GM12872 (cell line): ENCODE measurements around the gene POLR2I.

ENCODE experiments used
- CTCF ChIP-seq: IDR thresholded peaks from 3 replicates; pipeline ENCODE4 v1.5.1; 2011; ENCODE audit warnings: low read depth, mild to moderate bottlenecking, low read length, moderate library complexity; ENCODE audit not compliant: insufficient read depth

The POLR2I gene

GRCh38 chr19:36120984-36121358 is 6.3 kb upstream of the POLR2I start:
- TF ChIP-seq CTCF = no peak

- no peak for TF ChIP-seq CTCF
These were observed 5.7 kb upstream of the POLR2I start for GRCh38 chr19:36120092-36120983.

GRCh38 chr19:36116344-36116637 is 1.6 kb upstream of the POLR2I start:
- TF ChIP-seq CTCF = no peak

GRCh38 chr19:36115453-36116343 is 1.0 kb upstream of the POLR2I start, which contains the start of gene TBCB:
Gene TBCB, plus strand, starts transcription at chr19:36115468. Its CDS starts 93 bp downstream, at chr19:36115561.
- no peak for TF ChIP-seq CTCF

GRCh38 chr19:36113894-36114720 is 568 bp downstream of the POLR2I start:
- no peak for TF ChIP-seq CTCF

- no peak for TF ChIP-seq CTCF
These were observed 1.2 kb downstream of the POLR2I start for GRCh38 chr19:36113425-36113824.

- no peak for TF ChIP-seq CTCF
These were observed 2.0 kb downstream of the POLR2I start for GRCh38 chr19:36112678-36113077.
